Adrenal gland (tissue), 12 donors: ENCODE data around the gene TMA16. TPM values are rescaled to one million over a fixed set of nuclear protein-coding genes. Genes with fewer than 3 reads are reported as not detected.
"Not testable (repeated sequence)": the region's sequence is repeated elsewhere in the genome, so short reads cannot be mapped to it uniquely, and the experiment has no call there.

Experiments used
- DNase-seq, 7 donors: peaks; one replicate each; pipeline ENCODE4 v3.0.0-alpha.2; 2019 to 2020
- H3K27ac ChIP-seq, 5 donors: fragments of 200-600 bp; sonication (generic) in 4 of 5; 1 replicate in 3 of 5; 2 replicates in 2 of 5; pipeline versions ENCODE4 v1.5.1 to v1.8.0; 2016 to 2020; ENCODE audit warnings: mild to moderate bottlenecking in 1 of 5
- H3K27me3 ChIP-seq: fragments of 200-600 bp; 2 replicates; pipeline ENCODE4 v1.8.0; 2021
- H3K36me3 ChIP-seq, 2 donors: fragments of 200-600 bp; replicated peaks in 1 of 2; 1 replicate in 1 of 2; 2 replicates in 1 of 2; pipeline versions ENCODE4 v1.5.1 to v1.8.0; 2018 to 2022
- H3K4me1 ChIP-seq, 2 donors: fragments of 200-600 bp; replicated peaks in 1 of 2; 1 replicate in 1 of 2; 2 replicates in 1 of 2; pipeline versions ENCODE4 v1.5.1 to v1.8.0; 2018 to 2021
- H3K4me3 ChIP-seq, 4 donors: fragments of 200-600 bp; sonication (generic) in 3 of 4; one replicate each; pipeline ENCODE4 v1.5.1; 2016 to 2018
- H3K9me3 ChIP-seq, 3 donors: fragments of 200-600 bp; sonication (generic) in 1 of 3; replicated peaks in 1 of 3; 1 replicate in 2 of 3; 2 replicates in 1 of 3; pipeline versions ENCODE4 v1.5.1 to v1.8.0; 2016 to 2021
- CTCF ChIP-seq, 6 experiments: fragments of 450-650 bp in 4 of 6; fragments of 200-600 bp in 2 of 6; sonication (generic) in 1 of 6; IDR thresholded peaks; 1 replicate in 5 of 6; 2 replicates in 1 of 6; pipeline versions ENCODE4 v1.5.1 to v1.8.0; 2016 to 2021; ENCODE audit warnings: antibody characterized with exemption in 6 of 6, mild to moderate bottlenecking in 2 of 6, moderate library complexity in 1 of 6
- POLR2A ChIP-seq, 2 donors: fragments of 450-650 bp; IDR thresholded peaks; one replicate each; pipeline ENCODE4 v1.6.1; 2017; ENCODE audit warnings: antibody characterized with exemption in 2 of 2, mild to moderate bottlenecking in 2 of 2, moderate library complexity in 1 of 2
- WGBS, 4 donors: extraction: QIAGEN DNeasy Blood & Tissue Kit in 2 of 4; methylation state at CpG; one replicate each; pipeline versions ENCODE4 v1.1.5 to v1.1.7; 2013 to 2017; 5-methylcytosine and 5-hydroxymethylcytosine counted together
- intact Hi-C, 2 donors: fragments of 100-400 bp; cut with DNase I; formaldehyde crosslinking; loops; one replicate each; pipeline versions ENCODE4 v1.14.1 to v1.15.0; 2022 to 2023
- polyA plus RNA-seq, 3 donors: library from polyadenylated mRNA; stranded (reverse); fragments of 200-250 nt in 2 of 3; fragments of 350-450 nt in 1 of 3; fragmentation: Illumina TruSeq in 1 of 3; extraction: RNeasy Lipid Tissue Mini Kit (QIAGEN cat#74804) in 1 of 3; gene quantifications; one replicate each; pipeline ENCODE4 v1.2.3, GENCODE V29; 2013 to 2014
- total RNA-seq, 9 donors: library from RNA; depleted of rRNA in 4 of 9; stranded (reverse); fragments of >200 nt in 4 of 9; fragments of 120-200 nt in 1 of 9; fragmentation: NEBNext Ultra II Directional in 1 of 9; extraction: Animal tissue kit (Norgen Biotek cat#: 25700) in 1 of 9; gene quantifications; one replicate each; pipeline versions ENCODE4 v1.1.0 to v1.2.4, GENCODE V29; 2013 to 2023
- donor health status: healthy with polysubstance abuse.
- donor health status: Bipolar disorder and iron deficiency.
- donor health status: DM: yes; HTN: yes; CAD: no.
- donor health status: DM: no; HTN: no; CAD: no.
- donor health status: DM: no; HTN: no; CAD: no.
- donor health status: DM: yes; HTN: yes; CAD: no.

Gene TMA16
- total and polyA plus RNA-seq, 12 donors, result 7.7 to 63.1 (median 17.8) TPM

- no peaks in the 10 kb centered on the region for H3K9me3 ChIP-seq
- no peak overlapping the region for H3K27ac ChIP-seq
- WGBS, 4 donors, result 63 to 94% (median 85%) methylated on average over 1 of the region's 1 CpG
- H3K36me3 ChIP-seq, result no peaks in the 10 kb centered on the region
- no peaks in the 10 kb centered on the region for H3K27me3 ChIP-seq
- no peak for DNase-seq
- no peaks in the 10 kb centered on the region for H3K4me1 ChIP-seq
- intact Hi-C loops, result no loop called here
- no peak overlapping the region for H3K4me3 ChIP-seq
- no peak for TF ChIP-seq CTCF (IDR thresholded peaks at IDR 0.05)
- no peak for TF ChIP-seq POLR2A (IDR thresholded peaks at IDR 0.05)
Measured at GRCh38 chr4:163535657-163536056, 41.2 kb downstream of the TMA16 start.

- DNase-seq, result no peak
- no peak overlapping the region for H3K27ac ChIP-seq
- no peaks in the 10 kb centered on the region for H3K4me1 ChIP-seq
- no peak overlapping the region for H3K4me3 ChIP-seq
- no peaks in the 10 kb centered on the region for H3K9me3 ChIP-seq
- H3K27me3 ChIP-seq, result no peaks in the 10 kb centered on the region
- intact Hi-C loops, result no loop called here
- WGBS, 4 donors, result 62 to 83% (median 66%) methylated on average over 2 of the region's 2 CpGs
- TF ChIP-seq CTCF (IDR thresholded peaks at IDR 0.05) (no peak), POLR2A (IDR thresholded peaks at IDR 0.05) (no peak)
- no peaks in the 10 kb centered on the region for H3K36me3 ChIP-seq
Measured at GRCh38 chr4:163536091-163536490, 41.6 kb downstream of the TMA16 start.

- DNase-seq, result no peak
- Histone ChIP-seq H3K27ac (no peak overlapping the region), H3K4me3 (no peak overlapping the region), H3K27me3 (no peaks in the 10 kb centered on the region), H3K36me3 (no peaks in the 10 kb centered on the region), H3K4me1 (no peaks in the 10 kb centered on the region), H3K9me3 (no peaks in the 10 kb centered on the region)
- WGBS, 4 donors, result 91 to 94% (median 94%) methylated on average over 3 of the region's 3 CpGs
- intact Hi-C loops, result no loop called here
- TF ChIP-seq CTCF (IDR thresholded peaks at IDR 0.05) (no peak), POLR2A (IDR thresholded peaks at IDR 0.05) (no peak)
Measured at GRCh38 chr4:163537114-163537513, 42.6 kb downstream of the TMA16 start.

GRCh38 chr4:163538820-163539219 lies 44.3 kb downstream of the TMA16 start:
- H3K27me3 ChIP-seq, DNase-seq, H3K4me3 ChIP-seq, H3K27ac ChIP-seq, H3K9me3 ChIP-seq, H3K36me3 ChIP-seq, H3K4me1 ChIP-seq, intact Hi-C loops: not testable (repeated sequence)
- WGBS, 4 donors, result 80 to 98% (median 97%) methylated on average over 4 of the region's 4 CpGs

- intact Hi-C loops, result loop anchor here in 1 of 2 donors (10.0 kb wide), 1 partner anchor 56 kb away; no protein-coding TSS in a partner anchor
- Histone ChIP-seq H3K4me3 (no peak overlapping the region), H3K27ac (no peak overlapping the region), H3K27me3 (no peaks in the 10 kb centered on the region), H3K4me1 (no peaks in the 10 kb centered on the region), H3K9me3 (no peaks in the 10 kb centered on the region), H3K36me3 (peaks cover 0 to 4% of the 10 kb centered on the region in 2 donors)
- 91 to 99% (median 94%) methylated on average over 5 of the region's 5 CpGs for WGBS, 4 donors
- DNase-seq, result no peak
- TF ChIP-seq CTCF (IDR thresholded peaks at IDR 0.05) (no peak), POLR2A (IDR thresholded peaks at IDR 0.05) (no peak)
Measured at GRCh38 chr4:163540448-163540847, 46.0 kb downstream of the TMA16 start.
